Prostate gland (tissue), 2 donors: ENCODE measurements around the gene HLTF. TPM values are rescaled to one million over a fixed set of nuclear protein-coding genes. Genes with fewer than 3 reads are reported as not detected.
"Not testable (repeated sequence)": the region's sequence is repeated elsewhere in the genome, so short reads cannot be mapped to it uniquely, and the experiment has no call there.

ENCODE experiments used
- DNase-seq: peaks from one replicate; pipeline ENCODE4 v3.0.0-alpha.2; 2019; ENCODE audit warnings: low spot score
- H3K27ac ChIP-seq, 2 donors: fragments of 200-600 bp; sonication (generic); 2 replicates each; pipeline ENCODE4 v1.5.1; 2017 to 2019
- H3K27me3 ChIP-seq: fragments of 200-600 bp; sonication (generic); replicated peaks from 2 replicates; pipeline ENCODE4 v1.5.1; 2019; ENCODE audit not compliant: insufficient read depth
- H3K36me3 ChIP-seq, 2 donors: fragments of 200-600 bp; sonication (generic); 1 replicate in 1 of 2; 2 replicates in 1 of 2; pipeline versions ENCODE4 v1.5.1 to v1.8.1; 2017 to 2019
- H3K4me1 ChIP-seq: fragments of 200-600 bp; sonication (generic); replicated peaks from 2 replicates; pipeline ENCODE4 v1.5.1; 2019
- H3K4me3 ChIP-seq, 2 donors: fragments of 200-600 bp; sonication (generic); 2 replicates each; pipeline ENCODE4 v1.5.1; 2017 to 2019
- H3K9me3 ChIP-seq: fragments of 200-600 bp; sonication (generic); 2 replicates; pipeline ENCODE4 v1.5.1; 2017
- POLR2A ChIP-seq: fragments of 450-650 bp; IDR thresholded peaks from one replicate; pipeline ENCODE4 v1.6.1; 2016; ENCODE audit warnings: antibody characterized with exemption, mild to moderate bottlenecking
- POLR2AphosphoS5 ChIP-seq: sonication (generic); formaldehyde crosslinking; IDR thresholded peaks from one replicate; pipeline ENCODE4 v1.6.1; 2017; ENCODE audit warnings: antibody characterized with exemption
- WGBS: methylation state at CpG from one replicate; pipeline ENCODE4 v1.1.5; 2018; 5-methylcytosine and 5-hydroxymethylcytosine counted together
- intact Hi-C: fragments of 100-400 bp; cut with DNase I; formaldehyde crosslinking; loops from one replicate; pipeline ENCODE4 v1.14.2; 2022
- total RNA-seq, 2 donors: library from RNA; depleted of rRNA; stranded (reverse); fragments of >200 nt; gene quantifications; one replicate each; pipeline ENCODE4 v1.1.0, GENCODE V29; 2016
- TF ChIP-seq, protein P1 (sequence below), 4 experiments: fragments of 200-600 bp in 2 of 4; fragments of 450-650 bp in 2 of 4; sonication (generic) in 2 of 4; IDR thresholded peaks; 1 replicate in 3 of 4; 2 replicates in 1 of 4; pipeline ENCODE4 v1.5.1; 2016 to 2019; ENCODE audit warnings: antibody characterized with exemption in 4 of 4, mild to moderate bottlenecking in 2 of 4, moderate library complexity in 2 of 4

Gene HLTF
- total RNA-seq, 2 donors from 2014 or later = 29.9 to 171 TPM

- Histone ChIP-seq H3K9me3 (no peaks in the 10 kb centered on the region), H3K27me3 (no peaks in the 10 kb centered on the region), H3K36me3 (no peaks in the 10 kb centered on the region), H3K4me1 (no peaks in the 10 kb centered on the region), H3K27ac (no peak overlapping the region), H3K4me3 (no peak overlapping the region)
- DNase-seq = no peak
- 94% methylated on average over 3 of the region's 3 CpGs for WGBS
- TF ChIP-seq POLR2AphosphoS5 = no peak
- TF ChIP-seq, protein P1, sequence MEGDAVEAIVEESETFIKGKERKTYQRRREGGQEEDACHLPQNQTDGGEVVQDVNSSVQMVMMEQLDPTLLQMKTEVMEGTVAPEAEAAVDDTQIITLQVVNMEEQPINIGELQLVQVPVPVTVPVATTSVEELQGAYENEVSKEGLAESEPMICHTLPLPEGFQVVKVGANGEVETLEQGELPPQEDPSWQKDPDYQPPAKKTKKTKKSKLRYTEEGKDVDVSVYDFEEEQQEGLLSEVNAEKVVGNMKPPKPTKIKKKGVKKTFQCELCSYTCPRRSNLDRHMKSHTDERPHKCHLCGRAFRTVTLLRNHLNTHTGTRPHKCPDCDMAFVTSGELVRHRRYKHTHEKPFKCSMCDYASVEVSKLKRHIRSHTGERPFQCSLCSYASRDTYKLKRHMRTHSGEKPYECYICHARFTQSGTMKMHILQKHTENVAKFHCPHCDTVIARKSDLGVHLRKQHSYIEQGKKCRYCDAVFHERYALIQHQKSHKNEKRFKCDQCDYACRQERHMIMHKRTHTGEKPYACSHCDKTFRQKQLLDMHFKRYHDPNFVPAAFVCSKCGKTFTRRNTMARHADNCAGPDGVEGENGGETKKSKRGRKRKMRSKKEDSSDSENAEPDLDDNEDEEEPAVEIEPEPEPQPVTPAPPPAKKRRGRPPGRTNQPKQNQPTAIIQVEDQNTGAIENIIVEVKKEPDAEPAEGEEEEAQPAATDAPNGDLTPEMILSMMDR (IDR thresholded peaks at IDR 0.05) = no peak
- TF ChIP-seq POLR2A = no peak
- intact Hi-C loops = no loop called here
Observed at GRCh38 chr3:149101641-149102040, 15.3 kb upstream of the HLTF start.

DNA sequence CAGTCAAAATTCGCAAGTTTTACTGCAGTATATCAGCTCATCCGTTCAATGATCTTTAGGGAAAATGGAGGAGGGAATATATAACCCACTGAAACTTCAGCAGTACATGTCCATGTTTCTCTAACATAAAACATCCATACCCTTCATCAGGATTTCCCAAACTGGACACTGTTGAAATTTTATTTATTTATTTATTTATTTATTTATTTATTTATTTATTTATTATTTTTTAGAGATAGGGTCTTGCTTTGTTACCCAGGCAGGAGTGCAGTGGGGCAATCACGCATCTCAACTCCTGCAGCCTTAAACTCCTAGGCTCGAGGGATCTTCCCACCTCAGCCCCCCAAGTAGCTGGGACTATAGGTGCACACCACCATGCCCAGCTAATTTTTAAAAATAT lies 14.8 kb upstream of the HLTF start:
- TF ChIP-seq, protein P1 (IDR thresholded peaks at IDR 0.05) = no peak
- TF ChIP-seq POLR2AphosphoS5 (no peak), POLR2A (no peak)
- 95% methylated on average over 4 of the region's 4 CpGs for WGBS

DNA sequence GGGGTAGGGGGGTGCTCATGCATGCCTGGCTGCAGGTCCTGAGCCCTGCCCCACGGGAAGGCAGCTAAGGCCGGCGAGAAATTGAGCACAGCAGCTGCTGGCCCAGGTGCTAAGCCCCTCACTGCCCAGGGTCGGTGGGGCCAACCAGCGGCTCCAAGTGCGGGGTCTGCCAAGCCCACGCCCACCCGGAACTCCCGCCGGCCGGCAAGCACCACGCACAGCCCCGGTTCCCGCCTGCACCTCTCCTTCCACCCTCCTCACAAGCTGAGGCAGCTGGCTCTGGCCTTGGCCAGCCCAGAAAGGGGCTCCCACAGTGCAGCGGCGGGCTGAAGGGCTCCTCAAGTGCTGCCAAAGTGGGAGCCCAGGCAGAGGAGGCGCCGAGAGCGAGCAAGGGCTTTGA lies 11.7 kb upstream of the HLTF start:
- WGBS = 98% methylated on average over 4 of the region's 19 CpGs
- intact Hi-C loops, H3K27ac ChIP-seq, DNase-seq, H3K9me3 ChIP-seq, H3K36me3 ChIP-seq, H3K4me1 ChIP-seq, H3K27me3 ChIP-seq, H3K4me3 ChIP-seq: not testable (repeated sequence)

More for the DNA sequence above, 14.8 kb upstream of the HLTF start:
- Histone ChIP-seq H3K9me3 (no peaks in the 10 kb centered on the region), H3K27ac (no peak overlapping the region), H3K4me3 (no peak overlapping the region), H3K4me1 (no peaks in the 10 kb centered on the region), H3K36me3 (no peaks in the 10 kb centered on the region), H3K27me3 (no peaks in the 10 kb centered on the region)
- no peak for DNase-seq
- intact Hi-C loops = no loop called here

DNA sequence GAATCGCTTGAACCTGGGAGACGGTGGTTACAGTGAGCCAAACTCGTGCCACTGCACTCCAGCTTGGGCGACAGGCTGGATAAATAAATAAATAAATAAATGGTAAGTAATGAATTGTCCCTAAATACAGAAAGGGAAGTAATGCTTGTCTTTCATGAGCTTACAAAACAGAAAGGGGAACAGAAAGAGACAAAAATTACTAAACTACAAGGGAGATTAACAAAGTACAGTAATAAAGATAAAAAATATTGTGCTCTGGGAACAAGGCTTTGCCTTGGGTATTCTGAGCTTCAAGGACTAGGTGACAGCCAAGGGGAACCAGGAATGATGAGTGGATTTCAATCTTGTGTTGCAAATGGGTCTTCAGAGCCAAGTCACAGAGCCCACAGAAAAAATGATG lies 9.2 kb upstream of the HLTF start:
- intact Hi-C loops = no loop called here
- no peaks in the 10 kb centered on the region for H3K27me3 ChIP-seq
- H3K36me3 ChIP-seq = no peaks in the 10 kb centered on the region
- H3K4me1 ChIP-seq = no peaks in the 10 kb centered on the region
- WGBS = 89% methylated on average over 4 of the region's 4 CpGs
- no peak overlapping the region for H3K4me3 ChIP-seq
- H3K27ac ChIP-seq = no peak overlapping the region
- DNase-seq = no peak
- no peak for TF ChIP-seq POLR2A
- TF ChIP-seq, protein P1 (IDR thresholded peaks at IDR 0.05) = no peak
- no peak for TF ChIP-seq POLR2AphosphoS5
- H3K9me3 ChIP-seq = no peaks in the 10 kb centered on the region

GRCh38 chr3:149091983-149092382 lies 5.7 kb upstream of the HLTF start:
- Histone ChIP-seq H3K4me1 (no peaks in the 10 kb centered on the region), H3K36me3 (no peaks in the 10 kb centered on the region), H3K27me3 (no peaks in the 10 kb centered on the region), H3K9me3 (no peaks in the 10 kb centered on the region), H3K4me3 (no peak overlapping the region), H3K27ac (no peak overlapping the region)
- no peak for DNase-seq
- intact Hi-C loops = no loop called here
- WGBS = 96% methylated on average over 4 of the region's 4 CpGs
- TF ChIP-seq, protein P1 (IDR thresholded peaks at IDR 0.05) = no peak
- TF ChIP-seq POLR2AphosphoS5 (no peak), POLR2A (no peak)
